Hepatocyte (in vitro differentiated cells): ENCODE data around the gene C1QTNF9B.

Experiments
- CTCF ChIP-seq: fragments of 200-600 bp; sonication (generic); IDR thresholded peaks from 2 replicates; pipeline ENCODE4 v1.5.1; 2016; ENCODE audit warnings: antibody characterized with exemption, mild to moderate bottlenecking; ENCODE audit not compliant: poor library complexity
- EZH2 ChIP-seq: fragments of 200-600 bp; sonication (generic); IDR thresholded peaks from 2 replicates; pipeline ENCODE4 v1.6.1; 2016; ENCODE audit warnings: antibody characterized with exemption, mild to moderate bottlenecking, borderline replicate concordance

- peak; percentile 41 for TF ChIP-seq CTCF
- no peak for TF ChIP-seq EZH2
Measured at GRCh38 chr13:23876265-23876664, 21.0 kb downstream of the C1QTNF9B start.
